Measurements from ENCODE around the gene B4GALT2. TPM values are rescaled to one million over a fixed set of nuclear protein-coding genes. Genes with fewer than 3 reads are reported as not detected.
A peak's percentile ranks its signal among the peaks of the same experiment; 100 is the strongest.

B4GALT2 gene
- total RNA-seq, 1 experiment from 2014 or later, result 70.9 TPM

GRCh38 chr1:43981135-43981491 lies 2.1 kb downstream of the B4GALT2 start:
- WGBS (ENCODE audit: extremely low coverage, insufficient read length, low lambda C conversion rate), result no CpG with 5 or more reads among the region's 20 CpGs
- Histone ChIP-seq H3K79me1 (ENCODE audit: insufficient read depth, low read depth, low read length, poor library complexity, severe bottlenecking) (no peaks in the 10 kb centered on the region), H2AK5ac (ENCODE audit: insufficient read length, low read length) (no peak overlapping the region), H2BK120ac (ENCODE audit: low read depth, low read length, poor library complexity, severe bottlenecking) (no peak overlapping the region), H4K5ac (ENCODE audit: insufficient read length, low read depth, low read length) (no peak overlapping the region), H2BK20ac (ENCODE audit: low read depth, low read length, poor library complexity, severe bottlenecking) (no peak overlapping the region), H2BK12ac (ENCODE audit: insufficient read length, low read depth, low read length) (no peak overlapping the region), H3K79me2 (ENCODE audit: insufficient read depth, low read length) (peaks cover 2% of the 10 kb centered on the region; the same call in 1 of the 2 replicates), H3K56ac (ENCODE audit: insufficient read length, low read depth, low read length) (no peak overlapping the region), H4K91ac (ENCODE audit: insufficient read length, low read depth, low read length) (no peak overlapping the region), H3K18ac (ENCODE audit: insufficient read length, low read depth, low read length) (no peak overlapping the region), H3K4me1 (ENCODE audit: insufficient read depth, low read length) (peaks cover 3% of the 10 kb centered on the region; the same call in 1 of the 2 replicates), H2AFZ (ENCODE audit: low read length) (no peak overlapping the region), H4K8ac (replicated peaks; ENCODE audit: insufficient read length, low read depth, low read length) (no peak overlapping the region), H3K4ac (ENCODE audit: low read depth, low read length) (no peak overlapping the region), H3K4me2 (ENCODE audit: insufficient read depth, insufficient read length, low read length) (no peak overlapping the region), H2BK15ac (ENCODE audit: low read depth, low read length) (no peak overlapping the region), H3K23me2 (ENCODE audit: insufficient read length, low read depth, low read length, poor library complexity, severe bottlenecking) (peaks cover 10% of the 10 kb centered on the region), H3K9me3 (ENCODE audit: control insufficient read depth, low read depth, low read length) (no peaks in the 10 kb centered on the region), H3K9ac (ENCODE audit: extremely low read depth, insufficient read length, low read length) (no peak overlapping the region), H4K20me1 (ENCODE audit: control insufficient read depth, insufficient read depth, insufficient read length) (no peaks in the 10 kb centered on the region), H3T11ph (ENCODE audit: low read length) (no peak overlapping the region), H3K27ac (ENCODE audit: insufficient read length, low read depth, low read length) (no peak overlapping the region), H3K14ac (ENCODE audit: insufficient read depth, low read length) (no peak overlapping the region), H3K23ac (ENCODE audit: insufficient read length, low read depth, low read length) (no peak overlapping the region), H2BK5ac (ENCODE audit: insufficient read length, low read length) (no peak overlapping the region), H3K27me3 (ENCODE audit: insufficient read depth, low read length) (no peaks in the 10 kb centered on the region)
- H3K36me3 Mint-ChIP-seq (ENCODE audit: insufficient read depth in 1 of 3, low read depth in 3 of 3), result peaks cover 31 to 63% (median 62%) of the 10 kb centered on the region in 3 experiments; a peak in 6 of 7 replicates
- H3K4me3 Mint-ChIP-seq, result peak overlapping the region in 1 of 2 experiments; percentile 89; a peak in 1 of 5 replicates
- H3K27me3 Mint-ChIP-seq (ENCODE audit: low read depth), result no peaks in the 10 kb centered on the region
- TF ChIP-seq CTCF (conservative IDR thresholded peaks at IDR 0.05), result no peak
- H3K27ac Mint-ChIP-seq, result no peak overlapping the region
- no peaks in the 10 kb centered on the region; a peak in 1 of 5 replicates for H3K9me3 Mint-ChIP-seq
- DNase-seq, result no peak
- H3K4me1 Mint-ChIP-seq, result peaks cover 20 to 27% of the 10 kb centered on the region in 2 experiments
